Ishikawa (cell line): ENCODE results near the gene VDR.

Source experiments
- CEBPB ChIP-seq: IDR thresholded peaks from 2 replicates; pipeline ENCODE4 v1.6.1; 2012
- CREB1 ChIP-seq: IDR thresholded peaks from 2 replicates; pipeline ENCODE4 v1.6.1; 2012; ENCODE audit warnings: low read depth
- EGR1 ChIP-seq: IDR thresholded peaks from 2 replicates; pipeline ENCODE4 v1.6.1; 2012
- EP300 ChIP-seq: IDR thresholded peaks from 2 replicates; pipeline ENCODE4 v1.6.1; 2012; ENCODE audit warnings: borderline replicate concordance
- FOXM1 ChIP-seq: IDR thresholded peaks from 2 replicates; pipeline ENCODE4 v1.6.1; 2012; ENCODE audit warnings: low read depth, borderline replicate concordance
- NFIC ChIP-seq: IDR thresholded peaks from 2 replicates; pipeline ENCODE4 v1.6.1; 2012
- RAD21 ChIP-seq: IDR thresholded peaks from 2 replicates; pipeline ENCODE4 v1.6.1; 2012; ENCODE audit warnings: low read depth
- TAF1 ChIP-seq: IDR thresholded peaks from 2 replicates; pipeline ENCODE4 v1.6.1; 2012; ENCODE audit warnings: low read depth, mild to moderate bottlenecking
- TCF12 ChIP-seq: IDR thresholded peaks from 2 replicates; pipeline ENCODE4 v1.6.1; 2012; ENCODE audit warnings: low read depth
- TEAD4 ChIP-seq: IDR thresholded peaks from 2 replicates; pipeline ENCODE4 v1.6.1; 2012
- YY1 ChIP-seq: IDR thresholded peaks from 2 replicates; pipeline ENCODE4 v1.6.1; 2012; ENCODE audit warnings: low read depth
- ZBTB7A ChIP-seq: IDR thresholded peaks from 2 replicates; pipeline ENCODE4 v1.6.1; 2012; ENCODE audit warnings: low read depth
- TF ChIP-seq, protein P1 (sequence below): IDR thresholded peaks from 2 replicates; pipeline ENCODE4 v1.6.1; 2012
- TF ChIP-seq, protein P2 (sequence below): IDR thresholded peaks from 2 replicates; pipeline ENCODE4 v1.6.1; 2012
- TF ChIP-seq, protein P3 (sequence below): IDR thresholded peaks from 2 replicates; pipeline ENCODE4 v1.6.1; 2012; ENCODE audit warnings: low read depth, mild to moderate bottlenecking

Gene VDR

DNA sequence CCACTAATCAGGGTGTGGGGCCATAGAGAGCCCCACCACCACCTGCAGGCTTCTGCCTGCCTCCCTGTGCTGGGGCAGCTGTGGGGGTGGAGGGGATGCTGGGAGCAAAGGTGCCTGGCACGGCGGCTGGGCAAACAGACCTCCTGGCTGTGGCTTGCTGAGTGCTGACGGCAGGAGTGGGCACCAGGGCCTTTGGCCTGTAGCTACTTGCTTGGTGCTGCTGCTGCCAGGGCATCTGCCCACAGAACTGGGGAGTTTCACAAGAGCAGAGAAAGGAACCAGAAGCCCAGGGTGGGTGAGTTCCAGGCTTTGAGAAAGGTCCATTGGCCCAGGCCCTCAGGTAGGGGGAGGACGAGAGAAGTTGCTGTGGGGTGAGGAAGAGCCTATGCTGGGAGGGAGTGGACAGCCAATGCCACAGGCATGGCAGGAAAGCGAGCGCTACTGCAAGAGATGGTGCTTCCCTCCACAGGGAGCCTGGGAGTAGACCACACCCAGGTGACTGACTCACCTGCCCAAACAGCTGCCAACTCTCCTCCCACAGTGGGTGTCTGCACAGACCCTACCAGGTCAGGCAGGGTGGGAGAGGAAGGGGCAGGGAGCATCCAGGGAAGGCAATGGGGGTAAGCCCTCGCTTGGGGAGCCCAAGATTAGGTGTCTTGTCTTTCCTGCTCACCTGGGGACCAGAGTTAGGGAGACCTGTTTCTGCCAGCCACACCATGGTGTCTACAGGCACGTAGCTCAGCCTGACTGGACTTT lies 46.1 kb downstream of the VDR start:
- TF ChIP-seq ZBTB7A: 0 out of 2 replicates have a peak, but pooled peaks have one; percentile 46
- TF ChIP-seq TAF1: no peak

DNA sequence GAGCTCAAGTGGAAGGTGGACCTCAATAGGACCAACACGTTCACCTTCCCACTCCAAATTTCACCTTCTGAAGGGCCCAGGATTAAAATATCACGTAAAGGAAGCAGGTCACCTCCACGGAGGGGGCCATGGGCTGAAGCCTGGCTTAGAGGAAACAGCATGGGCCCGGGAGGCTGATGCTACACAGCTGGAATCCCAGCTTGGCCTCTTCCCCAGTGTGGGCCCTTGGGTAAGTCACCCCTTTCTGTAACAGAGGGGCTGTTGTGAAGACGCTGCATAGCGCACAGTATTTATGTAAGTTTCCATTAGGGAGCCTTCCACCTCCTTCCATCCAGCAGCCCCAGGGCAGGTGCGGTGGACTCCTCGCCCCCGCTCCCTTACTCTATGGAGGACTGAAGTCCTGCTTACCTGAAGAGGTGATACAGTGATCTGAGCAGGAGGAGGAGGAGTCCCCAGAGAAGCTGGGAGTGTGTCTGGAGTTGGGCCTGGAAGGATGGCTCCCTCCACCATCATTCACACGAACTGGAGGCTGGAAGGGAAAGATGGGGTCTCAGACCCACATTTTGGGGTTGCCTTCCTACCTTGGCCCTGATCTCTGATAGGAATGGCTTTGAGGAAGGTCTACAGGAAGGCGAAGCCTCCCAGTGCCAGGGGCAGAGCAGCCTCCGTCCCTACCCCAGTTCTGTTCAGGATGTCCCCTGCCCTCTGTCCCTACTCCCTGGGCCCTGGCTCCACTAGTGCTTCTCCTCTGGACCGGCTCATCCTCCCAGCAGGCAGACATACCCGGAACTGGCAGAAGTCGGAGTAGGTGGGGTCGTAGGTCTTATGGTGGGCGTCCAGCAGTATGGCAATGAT lies 47.8 kb downstream of the VDR start:
- TF ChIP-seq EGR1: no peak

DNA sequence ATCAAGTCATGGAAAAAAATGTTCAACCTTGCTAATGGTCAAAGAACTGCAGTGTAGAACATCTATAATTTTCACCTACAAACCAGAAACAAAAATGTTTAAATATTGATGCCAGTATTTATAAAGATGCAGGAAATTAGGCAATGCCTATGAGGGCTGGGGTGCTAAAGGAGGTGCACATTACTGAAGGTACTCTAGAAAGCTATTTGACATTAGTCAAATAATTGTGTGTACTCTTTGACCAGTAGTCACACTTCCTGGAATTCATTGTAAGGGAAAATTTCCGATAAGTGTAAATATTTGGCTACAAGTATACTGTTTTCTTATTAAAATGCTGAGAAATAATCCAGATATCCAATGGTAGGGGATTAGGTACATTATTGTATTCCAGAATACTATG lies 48.7 kb downstream of the VDR start:
- TF ChIP-seq CEBPB: no peak
- no peak for TF ChIP-seq EGR1

DNA sequence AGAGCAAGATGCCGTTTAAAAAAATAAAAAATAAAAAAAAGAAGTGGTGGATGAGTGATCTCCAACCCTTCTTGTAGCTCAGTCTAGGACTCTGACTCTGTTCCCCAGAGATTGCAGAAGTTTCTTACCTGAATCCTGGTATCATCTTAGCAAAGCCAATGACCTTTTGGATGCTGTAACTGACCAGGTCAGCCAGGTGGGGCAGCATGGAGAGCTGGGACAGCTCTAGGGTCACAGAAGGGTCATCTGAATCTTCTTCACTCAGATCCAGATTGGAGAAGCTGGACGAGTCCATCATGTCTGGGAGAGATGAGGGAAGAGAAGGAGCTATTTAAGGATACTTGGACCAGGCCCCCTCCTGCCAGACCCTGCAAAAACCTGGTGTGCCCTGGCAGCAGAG lies 49.3 kb downstream of the VDR start:
- no peak for TF ChIP-seq FOXM1
- no peak for TF ChIP-seq TEAD4
- TF ChIP-seq EP300: no peak
- TF ChIP-seq NFIC: no peak
- TF ChIP-seq, protein P1, sequence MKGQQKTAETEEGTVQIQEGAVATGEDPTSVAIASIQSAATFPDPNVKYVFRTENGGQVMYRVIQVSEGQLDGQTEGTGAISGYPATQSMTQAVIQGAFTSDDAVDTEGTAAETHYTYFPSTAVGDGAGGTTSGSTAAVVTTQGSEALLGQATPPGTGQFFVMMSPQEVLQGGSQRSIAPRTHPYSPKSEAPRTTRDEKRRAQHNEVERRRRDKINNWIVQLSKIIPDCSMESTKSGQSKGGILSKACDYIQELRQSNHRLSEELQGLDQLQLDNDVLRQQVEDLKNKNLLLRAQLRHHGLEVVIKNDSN: no peak
- TF ChIP-seq TCF12: no peak
- no peak for TF ChIP-seq CEBPB
- TF ChIP-seq ZBTB7A: no peak
- no peak for TF ChIP-seq TAF1
- TF ChIP-seq, protein P2, sequence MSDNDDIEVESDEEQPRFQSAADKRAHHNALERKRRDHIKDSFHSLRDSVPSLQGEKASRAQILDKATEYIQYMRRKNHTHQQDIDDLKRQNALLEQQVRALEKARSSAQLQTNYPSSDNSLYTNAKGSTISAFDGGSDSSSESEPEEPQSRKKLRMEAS: no peak
- TF ChIP-seq RAD21: no peak
- no peak for TF ChIP-seq EGR1

DNA sequence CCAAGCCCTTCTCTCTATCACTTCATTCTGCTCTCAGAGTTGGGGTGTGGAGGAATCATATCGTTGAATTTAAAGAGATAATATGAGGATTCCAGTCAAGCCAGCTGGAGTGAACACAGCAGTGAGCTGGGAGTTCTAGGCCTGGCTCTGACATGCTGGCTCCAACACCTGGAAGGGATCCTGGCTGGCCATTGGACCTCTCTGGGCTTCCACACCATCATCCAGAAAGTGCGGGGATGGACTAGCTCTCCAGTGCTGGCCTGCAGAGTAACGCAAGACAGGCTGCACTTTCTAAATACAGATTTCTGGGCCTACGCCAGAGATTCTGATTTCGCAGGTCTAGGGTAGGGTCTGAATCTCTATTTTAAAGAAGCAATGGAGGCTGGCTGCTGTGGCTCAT lies 50.3 kb downstream of the VDR start:
- TF ChIP-seq EGR1 (no peak), TAF1 (no peak), TCF12 (no peak), NFIC (no peak), EP300 (no peak), YY1 (no peak), CREB1 (no peak), CEBPB (no peak), FOXM1 (no peak), ZBTB7A (no peak), TEAD4 (no peak), RAD21 (no peak)
- TF ChIP-seq, protein P2: no peak
- TF ChIP-seq, protein P1: no peak
- TF ChIP-seq, protein P3, sequence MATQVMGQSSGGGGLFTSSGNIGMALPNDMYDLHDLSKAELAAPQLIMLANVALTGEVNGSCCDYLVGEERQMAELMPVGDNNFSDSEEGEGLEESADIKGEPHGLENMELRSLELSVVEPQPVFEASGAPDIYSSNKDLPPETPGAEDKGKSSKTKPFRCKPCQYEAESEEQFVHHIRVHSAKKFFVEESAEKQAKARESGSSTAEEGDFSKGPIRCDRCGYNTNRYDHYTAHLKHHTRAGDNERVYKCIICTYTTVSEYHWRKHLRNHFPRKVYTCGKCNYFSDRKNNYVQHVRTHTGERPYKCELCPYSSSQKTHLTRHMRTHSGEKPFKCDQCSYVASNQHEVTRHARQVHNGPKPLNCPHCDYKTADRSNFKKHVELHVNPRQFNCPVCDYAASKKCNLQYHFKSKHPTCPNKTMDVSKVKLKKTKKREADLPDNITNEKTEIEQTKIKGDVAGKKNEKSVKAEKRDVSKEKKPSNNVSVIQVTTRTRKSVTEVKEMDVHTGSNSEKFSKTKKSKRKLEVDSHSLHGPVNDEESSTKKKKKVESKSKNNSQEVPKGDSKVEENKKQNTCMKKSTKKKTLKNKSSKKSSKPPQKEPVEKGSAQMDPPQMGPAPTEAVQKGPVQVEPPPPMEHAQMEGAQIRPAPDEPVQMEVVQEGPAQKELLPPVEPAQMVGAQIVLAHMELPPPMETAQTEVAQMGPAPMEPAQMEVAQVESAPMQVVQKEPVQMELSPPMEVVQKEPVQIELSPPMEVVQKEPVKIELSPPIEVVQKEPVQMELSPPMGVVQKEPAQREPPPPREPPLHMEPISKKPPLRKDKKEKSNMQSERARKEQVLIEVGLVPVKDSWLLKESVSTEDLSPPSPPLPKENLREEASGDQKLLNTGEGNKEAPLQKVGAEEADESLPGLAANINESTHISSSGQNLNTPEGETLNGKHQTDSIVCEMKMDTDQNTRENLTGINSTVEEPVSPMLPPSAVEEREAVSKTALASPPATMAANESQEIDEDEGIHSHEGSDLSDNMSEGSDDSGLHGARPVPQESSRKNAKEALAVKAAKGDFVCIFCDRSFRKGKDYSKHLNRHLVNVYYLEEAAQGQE: no peak

DNA sequence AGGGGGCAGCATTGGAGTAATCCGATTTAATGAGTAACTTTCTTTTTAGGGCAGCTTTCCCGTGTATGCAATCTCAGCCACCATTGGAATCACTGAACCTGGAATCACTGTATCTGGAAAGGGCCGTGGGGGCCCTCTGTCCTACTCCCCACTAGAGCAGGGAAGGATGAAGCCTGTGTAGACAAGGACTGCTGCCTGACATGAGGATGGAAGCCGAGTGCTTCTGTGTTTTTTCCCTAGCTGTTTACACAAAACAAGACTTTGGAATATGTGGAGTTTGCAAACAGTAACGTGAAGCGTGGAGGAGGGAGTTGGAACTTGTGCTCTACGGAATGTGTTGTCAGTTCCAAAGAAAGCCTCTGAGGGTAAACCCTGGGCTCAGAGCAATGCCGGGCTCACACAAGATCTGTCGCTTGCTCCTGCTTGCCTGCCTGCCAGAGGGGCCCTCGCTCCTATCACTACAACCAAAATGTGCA lies 52.7 kb downstream of the VDR start:
- TF ChIP-seq TAF1: no peak
- TF ChIP-seq ZBTB7A: no peak
- TF ChIP-seq YY1: no peak
- no peak for TF ChIP-seq NFIC
- TF ChIP-seq RAD21: no peak
- TF ChIP-seq, protein P3: no peak
- no peak for TF ChIP-seq CEBPB
- TF ChIP-seq, protein P2: no peak
- no peak for TF ChIP-seq CREB1
- TF ChIP-seq, protein P1: no peak
- no peak for TF ChIP-seq FOXM1
- TF ChIP-seq TCF12: no peak
